HFFc6 (cell line): ENCODE data around the gene STMN3. TPM values are rescaled to one million over a fixed set of nuclear protein-coding genes. Genes with fewer than 3 reads are reported as not detected.

Source experiments
- DNase-seq: peaks from one replicate; pipeline ENCODE4 v3.0.0-alpha.2; 2018
- H3K27ac Mint-ChIP-seq: 2 replicates; pipeline ENCODE4 v1.8.0; 2020; ENCODE audit warnings: mild to moderate bottlenecking, mixed read lengths
- H3K27me3 Mint-ChIP-seq: 2 replicates; pipeline ENCODE4 v1.8.0; 2021; ENCODE audit warnings: mild to moderate bottlenecking, moderate library complexity, mixed read lengths; ENCODE audit not compliant: insufficient read depth
- H3K36me3 Mint-ChIP-seq: 2 replicates; pipeline ENCODE4 v1.8.0; 2021; ENCODE audit warnings: low read depth, mixed read lengths
- H3K4me1 Mint-ChIP-seq: 2 replicates; pipeline ENCODE4 v1.8.0; 2020; ENCODE audit warnings: low read depth, mixed read lengths
- H3K4me3 Mint-ChIP-seq: 2 replicates; pipeline ENCODE4 v1.8.0; 2020; ENCODE audit warnings: mild to moderate bottlenecking, moderate library complexity, mixed read lengths
- H3K9me3 Mint-ChIP-seq: 2 replicates; pipeline ENCODE4 v1.8.0; 2020; ENCODE audit warnings: mild to moderate bottlenecking, mixed read lengths
- CTCF ChIP-seq: fragments of 200-600 bp; sonication (generic); IDR thresholded peaks from 2 replicates; pipeline ENCODE4 v1.5.0; 2021; ENCODE audit warnings: antibody characterized with exemption, mild to moderate bottlenecking
- total RNA-seq, 6 experiments: library from RNA; stranded (reverse); fragmentation: NEBNext Ultra II Directional; extraction: Animal tissue kit (Norgen Biotek cat#: 25700); gene quantifications; 2 replicates in 1 of 6; 3 replicates in 5 of 6; pipeline ENCODE4 v1.2.3, GENCODE V29; 2021

The STMN3 gene
- total RNA-seq, 6 experiments from 2014 or later, result 0.77 to 3.2 (median 1.5) TPM

- H3K9me3 Mint-ChIP-seq, result no peaks in the 10 kb centered on the region; the same call in 1 of the 2 replicates
- DNase-seq, result no peak
- H3K27ac Mint-ChIP-seq, result no peak overlapping the region
- no peak overlapping the region for H3K4me3 Mint-ChIP-seq
- peaks cover 27% of the 10 kb centered on the region for H3K36me3 Mint-ChIP-seq
- no peak for TF ChIP-seq CTCF
- peaks cover 4% of the 10 kb centered on the region for H3K27me3 Mint-ChIP-seq
- H3K4me1 Mint-ChIP-seq, result peaks cover 17% of the 10 kb centered on the region
Observed at GRCh38 chr20:63679799-63680305, 26.6 kb upstream of the STMN3 start.

GRCh38 chr20:63678667-63679465, 25.6 kb upstream of the STMN3 start:
- H3K4me1 Mint-ChIP-seq, result peaks cover 14% of the 10 kb centered on the region
- TF ChIP-seq CTCF, result no peak
- H3K36me3 Mint-ChIP-seq, result peaks cover 26% of the 10 kb centered on the region
- no peak overlapping the region; the same call in 1 of the 2 replicates for H3K27ac Mint-ChIP-seq
- DNase-seq, result no peak
- peaks cover 4% of the 10 kb centered on the region for H3K27me3 Mint-ChIP-seq
- H3K9me3 Mint-ChIP-seq, result no peaks in the 10 kb centered on the region; the same call in 1 of the 2 replicates
- no peak overlapping the region for H3K4me3 Mint-ChIP-seq

GRCh38 chr20:63678071-63678470, 24.8 kb upstream of the STMN3 start:
- Mint-ChIP-seq H3K9me3 (no peaks in the 10 kb centered on the region), H3K4me3 (no peak overlapping the region), H3K27me3 (peaks cover 4% of the 10 kb centered on the region), H3K4me1 (peaks cover 9% of the 10 kb centered on the region), H3K27ac (no peak overlapping the region), H3K36me3 (peaks cover 21% of the 10 kb centered on the region)
- no peak for TF ChIP-seq CTCF
- DNase-seq, result no peak

- H3K4me3 Mint-ChIP-seq, result no peak overlapping the region
- H3K9me3 Mint-ChIP-seq, result no peaks in the 10 kb centered on the region
- no peaks in the 10 kb centered on the region for H3K4me1 Mint-ChIP-seq
- no peak for TF ChIP-seq CTCF
- no peak overlapping the region for H3K27ac Mint-ChIP-seq
- no peaks in the 10 kb centered on the region; the same call in none of the 2 replicates for H3K27me3 Mint-ChIP-seq
- no peak for DNase-seq
- H3K36me3 Mint-ChIP-seq, result peaks cover 26% of the 10 kb centered on the region
Observed at GRCh38 chr20:63675681-63676368, 22.6 kb upstream of the STMN3 start.

- H3K4me1 Mint-ChIP-seq, result no peaks in the 10 kb centered on the region
Observed at GRCh38 chr20:63673951-63674350, 20.7 kb upstream of the STMN3 start.

More at GRCh38 chr20:63673951-63674350, 20.7 kb upstream of the STMN3 start:
- H3K27me3 Mint-ChIP-seq, result no peaks in the 10 kb centered on the region; the same call in none of the 2 replicates
- H3K27ac Mint-ChIP-seq, result no peak overlapping the region
- H3K4me3 Mint-ChIP-seq, result no peak overlapping the region
- peaks cover 31% of the 10 kb centered on the region for H3K36me3 Mint-ChIP-seq
- H3K9me3 Mint-ChIP-seq, result no peaks in the 10 kb centered on the region
- no peak for TF ChIP-seq CTCF
- DNase-seq, result no peak
